H9 (cell line): ENCODE data around the gene CTPS1. TPM values are rescaled to one million over a fixed set of nuclear protein-coding genes. Genes with fewer than 3 reads are reported as not detected.

ENCODE experiments used
- DNase-seq: peaks from one replicate; pipeline ENCODE4 v3.0.0-alpha.2; 2017
- H2AFZ ChIP-seq: one replicate; pipeline ENCODE4 v1.6.1; 2013; ENCODE audit warnings: mild to moderate bottlenecking, low read length, control low read depth, moderate library complexity
- H2AK5ac ChIP-seq: 2 replicates; pipeline ENCODE4 v1.6.1; 2013; ENCODE audit warnings: low read length, control low read depth, mixed read lengths; ENCODE audit not compliant: insufficient read length
- H2BK120ac ChIP-seq: one replicate; pipeline ENCODE4 v1.6.1; 2013; ENCODE audit warnings: low read depth, mild to moderate bottlenecking, low read length, control low read depth, inconsistent platforms; ENCODE audit not compliant: poor library complexity, severe bottlenecking
- H2BK12ac ChIP-seq: 2 replicates; pipeline ENCODE4 v1.6.1; 2013; ENCODE audit warnings: low read length, control low read depth, mixed read lengths, low read depth; ENCODE audit not compliant: insufficient read length
- H2BK15ac ChIP-seq: 2 replicates; pipeline ENCODE4 v1.6.1; 2013; ENCODE audit warnings: low read depth, low read length, control low read depth
- H2BK20ac ChIP-seq: one replicate; pipeline ENCODE4 v1.6.1; 2013; ENCODE audit warnings: low read depth, mild to moderate bottlenecking, low read length, control low read depth, inconsistent platforms; ENCODE audit not compliant: poor library complexity, severe bottlenecking
- H2BK5ac ChIP-seq: 2 replicates; pipeline ENCODE4 v1.6.1; 2013; ENCODE audit warnings: low read length, control low read depth, mixed read lengths; ENCODE audit not compliant: insufficient read length
- H3K14ac ChIP-seq: 2 replicates; pipeline ENCODE4 v1.6.1; 2013; ENCODE audit warnings: low read length, control low read depth; ENCODE audit not compliant: insufficient read depth
- H3K18ac ChIP-seq: 2 replicates; pipeline ENCODE4 v1.6.1; 2013; ENCODE audit warnings: low read depth, mild to moderate bottlenecking, mixed read lengths, low read length, control low read depth; ENCODE audit not compliant: insufficient read length
- H3K23ac ChIP-seq: 2 replicates; pipeline ENCODE4 v1.6.1; 2013; ENCODE audit warnings: low read length, control low read depth, mixed read lengths, low read depth; ENCODE audit not compliant: insufficient read length
- H3K23me2 ChIP-seq: 2 replicates; pipeline ENCODE4 v1.6.1; 2013; ENCODE audit warnings: low read depth, mild to moderate bottlenecking, mixed read lengths, low read length, control low read depth; ENCODE audit not compliant: insufficient read length, poor library complexity, severe bottlenecking
- H3K27ac ChIP-seq: 2 replicates; pipeline ENCODE4 v1.5.1; 2013; ENCODE audit warnings: low read length, control low read depth, mixed read lengths, low read depth; ENCODE audit not compliant: insufficient read length
- H3K27me3 ChIP-seq: 2 replicates; pipeline ENCODE4 v1.6.1; 2013; ENCODE audit warnings: low read length, control low read depth, inconsistent platforms; ENCODE audit not compliant: insufficient read depth
- H3K4ac ChIP-seq: 2 replicates; pipeline ENCODE4 v1.6.1; 2013; ENCODE audit warnings: low read depth, mild to moderate bottlenecking, control low read depth, inconsistent platforms, low read length, moderate library complexity
- H3K4me1 ChIP-seq: 2 replicates; pipeline ENCODE4 v1.6.1; 2013; ENCODE audit warnings: low read length, control low read depth, inconsistent platforms; ENCODE audit not compliant: insufficient read depth
- H3K4me2 ChIP-seq: 2 replicates; pipeline ENCODE4 v1.6.1; 2013; ENCODE audit warnings: low read length, control low read depth, mixed read lengths; ENCODE audit not compliant: insufficient read length, insufficient read depth
- H3K56ac ChIP-seq: 2 replicates; pipeline ENCODE4 v1.6.1; 2013; ENCODE audit warnings: low read depth, mild to moderate bottlenecking, mixed read lengths, low read length, control low read depth; ENCODE audit not compliant: insufficient read length
- H3K79me1 ChIP-seq: 2 replicates; pipeline ENCODE4 v1.6.1; 2013; ENCODE audit warnings: low read depth, mild to moderate bottlenecking, moderate library complexity, low read length, control low read depth, inconsistent platforms; ENCODE audit not compliant: insufficient read depth, poor library complexity, severe bottlenecking
- H3K79me2 ChIP-seq: 2 replicates; pipeline ENCODE4 v1.6.1; 2013; ENCODE audit warnings: low read length, control low read depth, inconsistent platforms; ENCODE audit not compliant: insufficient read depth
- H3K9ac ChIP-seq: 2 replicates; pipeline ENCODE4 v1.6.1; 2013; ENCODE audit warnings: low read length, control low read depth, mixed read lengths; ENCODE audit not compliant: insufficient read length; ENCODE audit errors: extremely low read depth
- H3K9me3 ChIP-seq: one replicate; pipeline ENCODE4 v1.6.1; 2013; ENCODE audit warnings: low read depth, low read length, inconsistent platforms; ENCODE audit not compliant: control insufficient read depth
- H3T11ph ChIP-seq: one replicate; pipeline ENCODE4 v1.6.1; 2013; ENCODE audit warnings: mild to moderate bottlenecking, low read length, control low read depth, inconsistent platforms
- H4K20me1 ChIP-seq: one replicate; pipeline ENCODE4 v1.6.1; 2013; ENCODE audit not compliant: control insufficient read depth, insufficient read length, insufficient read depth
- H4K5ac ChIP-seq: 2 replicates; pipeline ENCODE4 v1.6.1; 2013; ENCODE audit warnings: low read depth, mild to moderate bottlenecking, mixed read lengths, low read length, control low read depth; ENCODE audit not compliant: insufficient read length
- H4K8ac ChIP-seq: replicated peaks from 2 replicates; pipeline ENCODE4 v1.6.1; 2013; ENCODE audit warnings: low read length, control low read depth, mixed read lengths, low read depth; ENCODE audit not compliant: insufficient read length
- H4K91ac ChIP-seq: 2 replicates; pipeline ENCODE4 v1.6.1; 2013; ENCODE audit warnings: low read depth, mild to moderate bottlenecking, moderate library complexity, mixed read lengths, low read length, control low read depth; ENCODE audit not compliant: insufficient read length
- H3K27ac Mint-ChIP-seq, 3 experiments: 2 replicates in 2 of 3; 3 replicates in 1 of 3; pipeline ENCODE4 v1.8.0; 2020 to 2021; ENCODE audit warnings: mixed read lengths in 3 of 3, mild to moderate bottlenecking in 1 of 3, moderate library complexity in 1 of 3
- H3K27me3 Mint-ChIP-seq: 2 replicates; pipeline ENCODE4 v1.8.0; 2021; ENCODE audit warnings: low read depth, mild to moderate bottlenecking, moderate library complexity, mixed read lengths
- H3K36me3 Mint-ChIP-seq, 3 experiments: 2 replicates in 2 of 3; 3 replicates in 1 of 3; pipeline ENCODE4 v1.8.0; 2020 to 2021; ENCODE audit warnings: low read depth in 3 of 3, mixed read lengths in 3 of 3; ENCODE audit not compliant: insufficient read depth in 1 of 3
- H3K4me1 Mint-ChIP-seq, 2 experiments: 2 replicates each; pipeline ENCODE4 v1.8.0; 2020; ENCODE audit warnings: mixed read lengths in 2 of 2
- H3K4me3 Mint-ChIP-seq, 2 experiments: 2 replicates in 1 of 2; 3 replicates in 1 of 2; pipeline ENCODE4 v1.8.0; 2020 to 2021; ENCODE audit warnings: mild to moderate bottlenecking in 2 of 2, mixed read lengths in 2 of 2, moderate library complexity in 1 of 2
- H3K9me3 Mint-ChIP-seq, 2 experiments: 2 replicates in 1 of 2; 3 replicates in 1 of 2; pipeline ENCODE4 v1.8.0; 2020; ENCODE audit warnings: mild to moderate bottlenecking in 2 of 2, mixed read lengths in 2 of 2, moderate library complexity in 1 of 2
- WGBS: extraction: QIAGEN DNeasy Blood & Tissue Kit; methylation state at CpG from one replicate; pipeline ENCODE4 v1.1.7; 2013; ENCODE audit warnings: missing lambda C conversion rate, low lambda C conversion rate, mixed read lengths; ENCODE audit not compliant: insufficient read length; ENCODE audit errors: extremely low coverage; 5-methylcytosine and 5-hydroxymethylcytosine counted together
- total RNA-seq: library from RNA; stranded (reverse); gene quantifications from 2 replicates; pipeline ENCODE4 v1.2.1, GENCODE V29; 2021
- TF ChIP-seq, protein P1 (sequence below): fragments of 200-600 bp; sonication (generic); conservative IDR thresholded peaks from 3 replicates; pipeline ENCODE4 v1.8.0; 2021; ENCODE audit warnings: antibody characterized with exemption, mild to moderate bottlenecking

CTPS1 gene
- total RNA-seq, 1 experiment from 2014 or later = 105 TPM

GRCh38 chr1:40939320-40940059 lies 40.0 kb upstream of the CTPS1 start:
- Histone ChIP-seq H2BK15ac (no peak overlapping the region), H2BK20ac (no peak overlapping the region), H3K9me3 (no peaks in the 10 kb centered on the region), H3K18ac (no peak overlapping the region), H3K14ac (no peak overlapping the region), H4K91ac (no peak overlapping the region), H2AFZ (no peak overlapping the region), H2BK12ac (no peak overlapping the region), H4K5ac (no peak overlapping the region), H3K4me1 (0 out of 2 replicates have a peak, but pooled peaks cover under 1% of the 10 kb centered on the region), H3K4me2 (no peak overlapping the region), H3K56ac (no peak overlapping the region), H3K23ac (no peak overlapping the region), H2BK120ac (no peak overlapping the region), H3K79me2 (no peaks in the 10 kb centered on the region), H3K4ac (no peak overlapping the region), H2BK5ac (no peak overlapping the region), H3K27me3 (no peaks in the 10 kb centered on the region), H4K20me1 (no peaks in the 10 kb centered on the region), H3T11ph (no peak overlapping the region), H3K79me1 (no peaks in the 10 kb centered on the region), H4K8ac (no peak overlapping the region), H2AK5ac (no peak overlapping the region), H3K27ac (no peak overlapping the region), H3K9ac (no peak overlapping the region), H3K23me2 (no peaks in the 10 kb centered on the region)
- Mint-ChIP-seq H3K9me3 (no peaks in the 10 kb centered on the region), H3K27me3 (no peaks in the 10 kb centered on the region), H3K27ac (peak overlapping the region in 1 of 3 experiments; percentile 63; a peak in 1 of 7 replicates), H3K36me3 (no peaks in the 10 kb centered on the region), H3K4me1 (peaks cover 0 to 5% of the 10 kb centered on the region in 2 experiments; a peak in 2 of 4 replicates), H3K4me3 (no peak overlapping the region)
- no CpG with 5 or more reads among the region's 12 CpGs for WGBS
- TF ChIP-seq, protein P1, sequence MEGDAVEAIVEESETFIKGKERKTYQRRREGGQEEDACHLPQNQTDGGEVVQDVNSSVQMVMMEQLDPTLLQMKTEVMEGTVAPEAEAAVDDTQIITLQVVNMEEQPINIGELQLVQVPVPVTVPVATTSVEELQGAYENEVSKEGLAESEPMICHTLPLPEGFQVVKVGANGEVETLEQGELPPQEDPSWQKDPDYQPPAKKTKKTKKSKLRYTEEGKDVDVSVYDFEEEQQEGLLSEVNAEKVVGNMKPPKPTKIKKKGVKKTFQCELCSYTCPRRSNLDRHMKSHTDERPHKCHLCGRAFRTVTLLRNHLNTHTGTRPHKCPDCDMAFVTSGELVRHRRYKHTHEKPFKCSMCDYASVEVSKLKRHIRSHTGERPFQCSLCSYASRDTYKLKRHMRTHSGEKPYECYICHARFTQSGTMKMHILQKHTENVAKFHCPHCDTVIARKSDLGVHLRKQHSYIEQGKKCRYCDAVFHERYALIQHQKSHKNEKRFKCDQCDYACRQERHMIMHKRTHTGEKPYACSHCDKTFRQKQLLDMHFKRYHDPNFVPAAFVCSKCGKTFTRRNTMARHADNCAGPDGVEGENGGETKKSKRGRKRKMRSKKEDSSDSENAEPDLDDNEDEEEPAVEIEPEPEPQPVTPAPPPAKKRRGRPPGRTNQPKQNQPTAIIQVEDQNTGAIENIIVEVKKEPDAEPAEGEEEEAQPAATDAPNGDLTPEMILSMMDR = no peak
- no peak for DNase-seq
